ENCODE data around the gene ABCA5.

DNA sequence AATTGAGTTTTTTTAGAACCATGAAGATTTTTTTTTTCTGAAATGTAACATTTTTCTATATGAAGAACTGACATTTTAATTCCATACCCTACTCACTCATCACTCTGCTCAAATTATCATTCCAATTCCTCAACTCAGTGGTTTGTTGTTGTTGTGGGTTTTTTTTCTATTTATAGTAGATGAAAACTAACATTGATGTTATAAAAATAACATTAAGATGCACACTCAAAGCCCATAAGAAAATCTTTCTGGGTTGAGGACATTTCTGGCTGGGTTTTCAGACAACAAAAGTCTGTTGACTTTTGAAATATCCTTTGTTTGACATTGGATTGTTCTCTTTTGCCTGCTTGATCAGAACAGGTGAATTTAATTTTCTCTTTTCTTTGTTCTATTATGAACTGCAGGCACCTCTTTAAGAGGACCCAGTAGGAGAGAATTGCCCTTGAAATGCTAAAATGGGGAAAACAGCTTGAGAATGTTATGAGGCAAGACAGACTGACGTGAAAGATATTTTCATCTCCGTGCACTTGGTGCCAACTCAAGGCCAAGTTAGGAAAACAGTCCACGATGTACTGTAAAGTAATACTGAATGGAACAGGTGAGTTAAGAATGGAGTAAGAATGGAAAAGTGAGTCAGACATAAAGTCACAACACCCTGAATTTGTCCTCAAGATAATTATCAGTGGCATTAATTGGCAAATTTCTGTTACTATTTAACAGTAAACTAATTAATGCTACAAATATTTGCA, 16.1 kb upstream of the ABCA5 start:
- TF ChIP-seq, protein P1, sequence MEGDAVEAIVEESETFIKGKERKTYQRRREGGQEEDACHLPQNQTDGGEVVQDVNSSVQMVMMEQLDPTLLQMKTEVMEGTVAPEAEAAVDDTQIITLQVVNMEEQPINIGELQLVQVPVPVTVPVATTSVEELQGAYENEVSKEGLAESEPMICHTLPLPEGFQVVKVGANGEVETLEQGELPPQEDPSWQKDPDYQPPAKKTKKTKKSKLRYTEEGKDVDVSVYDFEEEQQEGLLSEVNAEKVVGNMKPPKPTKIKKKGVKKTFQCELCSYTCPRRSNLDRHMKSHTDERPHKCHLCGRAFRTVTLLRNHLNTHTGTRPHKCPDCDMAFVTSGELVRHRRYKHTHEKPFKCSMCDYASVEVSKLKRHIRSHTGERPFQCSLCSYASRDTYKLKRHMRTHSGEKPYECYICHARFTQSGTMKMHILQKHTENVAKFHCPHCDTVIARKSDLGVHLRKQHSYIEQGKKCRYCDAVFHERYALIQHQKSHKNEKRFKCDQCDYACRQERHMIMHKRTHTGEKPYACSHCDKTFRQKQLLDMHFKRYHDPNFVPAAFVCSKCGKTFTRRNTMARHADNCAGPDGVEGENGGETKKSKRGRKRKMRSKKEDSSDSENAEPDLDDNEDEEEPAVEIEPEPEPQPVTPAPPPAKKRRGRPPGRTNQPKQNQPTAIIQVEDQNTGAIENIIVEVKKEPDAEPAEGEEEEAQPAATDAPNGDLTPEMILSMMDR (optimal IDR thresholded peaks at IDR 0.05 in 1 of 3, IDR thresholded peaks at IDR 0.05 in 1 of 3, conservative IDR thresholded peaks at IDR 0.05 in 1 of 3; ENCODE audit: extremely low read depth in 1 of 3, insufficient read depth in 2 of 3, low read length in 3 of 3): no peak
- TF ChIP-seq EZH2 (IDR thresholded peaks at IDR 0.05; ENCODE audit: low read length): no peak

Data from keratinocyte (primary cell).